Head of caudate nucleus (tissue), 42 donors: Measurements from ENCODE around the gene SLC9A4.

Experiments used
- DNase-seq, 42 donors: peaks; one replicate each; pipeline versions ENCODE4 v3.0.0 to v3.0.0-alpha.2; 2020 to 2021; ENCODE audit warnings: mixed read lengths in 7 of 42
- intact Hi-C: fragments of 100-400 bp; cut with DNase I; formaldehyde crosslinking; loops from one replicate; pipeline ENCODE4 v1.15.0; 2022

Gene SLC9A4

GRCh38 chr2:102486941-102487702 lies 14.1 kb downstream of the SLC9A4 start:
- intact Hi-C loops, result no loop called here
- no peak for DNase-seq

GRCh38 chr2:102487761-102488462 lies 14.9 kb downstream of the SLC9A4 start:
- intact Hi-C loops, result no loop called here
- no peak for DNase-seq

GRCh38 chr2:102489646-102490045 lies 16.6 kb downstream of the SLC9A4 start:
- DNase-seq, result no peak
- intact Hi-C loops, result no loop called here

GRCh38 chr2:102492006-102492405 lies 19.0 kb downstream of the SLC9A4 start:
- DNase-seq, result no peak
- intact Hi-C loops, result no loop called here

- intact Hi-C loops, result no loop called here
Measured at GRCh38 chr2:102494570-102494969, 21.5 kb downstream of the SLC9A4 start.

GRCh38 chr2:102498414-102498813 lies 25.4 kb downstream of the SLC9A4 start:
- no peak for DNase-seq
- intact Hi-C loops, result no loop called here

More at GRCh38 chr2:102494570-102494969, 21.5 kb downstream of the SLC9A4 start:
- no peak for DNase-seq

GRCh38 chr2:102499558-102499957 lies 26.5 kb downstream of the SLC9A4 start:
- no peak for DNase-seq
- intact Hi-C loops, result no loop called here

- DNase-seq, result no peak
- intact Hi-C loops, result no loop called here
Measured at GRCh38 chr2:102502576-102502975, 29.6 kb downstream of the SLC9A4 start.

- intact Hi-C loops, result no loop called here
- no peak for DNase-seq
Measured at GRCh38 chr2:102504833-102505232, 31.8 kb downstream of the SLC9A4 start.

- intact Hi-C loops, result no loop called here
- DNase-seq, result peak in 14 of 42 donors; percentile 6 to 46 (median 16)
Measured at GRCh38 chr2:102505290-102505689, 32.3 kb downstream of the SLC9A4 start.

- DNase-seq, result no peak
- intact Hi-C loops, result no loop called here
Measured at GRCh38 chr2:102506743-102507142, 33.7 kb downstream of the SLC9A4 start.

GRCh38 chr2:102508863-102509262 lies 35.8 kb downstream of the SLC9A4 start:
- intact Hi-C loops, result no loop called here
- DNase-seq, result no peak

GRCh38 chr2:102509749-102510148 lies 36.7 kb downstream of the SLC9A4 start:
- intact Hi-C loops, result no loop called here
- DNase-seq, result no peak

GRCh38 chr2:102510791-102511575 lies 38.0 kb downstream of the SLC9A4 start:
- intact Hi-C loops, result no loop called here
- no peak for DNase-seq

- intact Hi-C loops, result no loop called here
- no peak for DNase-seq
Measured at GRCh38 chr2:102512161-102512560, 39.1 kb downstream of the SLC9A4 start.

- intact Hi-C loops, result no loop called here
- DNase-seq, result peak in 10 of 42 donors; percentile 7 to 53 (median 18)
Measured at GRCh38 chr2:102513355-102513939, 40.4 kb downstream of the SLC9A4 start.

- intact Hi-C loops, result no loop called here
Measured at GRCh38 chr2:102514061-102514785, 41.2 kb downstream of the SLC9A4 start.

GRCh38 chr2:102515851-102516250 lies 42.8 kb downstream of the SLC9A4 start:
- DNase-seq, result no peak
- intact Hi-C loops, result no loop called here

More at GRCh38 chr2:102514061-102514785, 41.2 kb downstream of the SLC9A4 start:
- peak in 22 of 42 donors; percentile 14 to 82 (median 43) for DNase-seq

- intact Hi-C loops, result no loop called here
- DNase-seq, result no peak
Measured at GRCh38 chr2:102518170-102518569, 45.1 kb downstream of the SLC9A4 start.
